Skin epidermis (tissue), 12 donors: ENCODE measurements around the gene KLHL13.
"Not testable (repeated sequence)": the region's sequence is repeated elsewhere in the genome, so short reads cannot be mapped to it uniquely, and the experiment has no call there.

Experiments used
- H3K27ac ChIP-seq, 21 experiments: fragments of 200-600 bp; sonication (generic) in 11 of 21; one replicate each; pipeline ENCODE4 v1.5.0; 2020; ENCODE audit warnings: mild to moderate bottlenecking in 3 of 21, inconsistent platforms in 2 of 21, moderate library complexity in 2 of 21
- H3K4me3 ChIP-seq, 7 experiments: fragments of 200-600 bp; sonication (generic) in 2 of 7; one replicate each; pipeline ENCODE4 v1.5.0; 2020; ENCODE audit warnings: inconsistent platforms in 2 of 7, mild to moderate bottlenecking in 2 of 7, moderate library complexity in 1 of 7

The KLHL13 gene

GRCh38 chrX:118088084-118088483 is 28.5 kb downstream of the KLHL13 start:
- no peak overlapping the region for H3K27ac ChIP-seq
- no peak overlapping the region for H3K4me3 ChIP-seq

DNA sequence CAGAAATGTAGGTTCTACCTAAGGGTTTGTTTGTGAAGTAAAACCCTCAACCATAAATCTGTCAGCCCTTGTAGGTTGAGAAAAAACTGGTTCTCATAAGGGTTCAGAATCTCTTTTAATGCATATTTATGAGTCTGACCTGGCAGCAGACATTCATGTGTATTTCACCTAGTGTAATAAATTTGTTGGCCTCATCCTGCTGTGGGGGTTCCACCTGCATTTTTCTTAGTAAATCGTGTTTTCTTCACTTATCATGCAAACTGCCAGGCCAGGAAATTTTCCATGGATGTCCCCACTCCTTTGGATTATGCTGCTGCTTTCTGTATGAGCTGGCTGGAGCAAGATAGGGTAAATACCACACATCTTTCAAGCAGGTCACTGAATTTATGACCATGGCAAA is 42.4 kb downstream of the KLHL13 start:
- no peak overlapping the region for H3K4me3 ChIP-seq
- H3K27ac ChIP-seq = no peak overlapping the region

GRCh38 chrX:118066867-118067515 is 49.6 kb downstream of the KLHL13 start:
- Histone ChIP-seq H3K4me3 (no peak overlapping the region), H3K27ac (no peak overlapping the region)

- Histone ChIP-seq H3K4me3 (no peak overlapping the region), H3K27ac (no peak overlapping the region)
These were observed 53.6 kb downstream of the KLHL13 start for GRCh38 chrX:118062817-118063615.

DNA sequence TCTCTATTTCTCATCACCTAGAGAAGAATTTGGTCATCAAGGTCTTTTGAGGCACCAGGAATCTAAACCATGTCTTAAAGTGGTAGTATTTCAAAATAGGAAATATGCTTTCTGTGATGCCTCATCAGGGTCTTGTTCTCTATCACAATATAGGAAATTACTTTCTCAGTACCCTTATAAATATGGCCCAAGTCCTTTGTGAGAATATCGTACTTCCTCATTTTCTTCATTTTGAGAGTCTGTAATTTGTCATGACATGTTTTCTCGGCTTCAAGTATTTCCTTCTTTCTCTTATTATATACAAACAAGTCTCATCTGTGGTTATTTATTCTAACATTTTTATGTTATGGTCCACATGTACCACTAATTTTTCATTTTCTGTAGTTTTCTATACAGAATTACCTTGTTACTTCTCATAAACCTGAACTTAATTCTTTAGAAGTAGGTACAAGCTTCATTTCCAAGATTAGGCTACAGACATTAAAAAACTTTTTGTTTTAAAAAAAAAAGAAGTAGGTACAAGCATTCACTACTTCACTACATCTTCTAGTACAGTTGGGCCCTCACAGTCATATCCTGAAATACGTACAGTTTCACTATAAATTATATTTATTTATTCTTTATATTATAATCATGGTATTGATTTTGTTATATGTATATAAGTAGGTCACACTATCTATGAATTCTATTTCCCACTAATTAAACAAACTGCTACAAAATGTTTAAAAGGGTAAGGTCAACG is 54.4 kb downstream of the KLHL13 start:
- Histone ChIP-seq H3K4me3 (no peak overlapping the region), H3K27ac (no peak overlapping the region)

GRCh38 chrX:118058924-118059323 is 57.7 kb downstream of the KLHL13 start:
- Histone ChIP-seq H3K27ac (no peak overlapping the region), H3K4me3 (no peak overlapping the region)

GRCh38 chrX:118056870-118057269 is 59.7 kb downstream of the KLHL13 start:
- Histone ChIP-seq H3K4me3 (no peak overlapping the region), H3K27ac (no peak overlapping the region)

DNA sequence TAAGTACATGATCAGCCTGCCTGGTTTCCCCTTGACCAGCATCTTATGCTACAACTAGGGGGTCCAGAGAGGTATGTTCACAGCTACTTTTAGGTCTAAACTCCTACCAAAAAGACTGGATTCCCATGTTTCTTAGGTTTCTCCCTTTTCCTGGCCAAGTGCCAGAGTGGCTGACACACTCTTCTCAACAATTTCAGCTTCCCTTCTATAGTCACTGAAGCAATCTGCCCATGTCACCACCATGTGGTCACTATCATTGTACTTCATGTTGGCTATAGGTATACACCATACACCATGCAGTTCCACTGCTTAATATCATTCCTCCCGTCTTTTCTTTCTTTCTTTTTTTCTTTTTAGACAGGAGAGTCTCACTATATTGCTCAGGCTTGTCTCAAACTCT is 66.9 kb downstream of the KLHL13 start:
- Histone ChIP-seq H3K4me3 (no peak overlapping the region), H3K27ac (no peak overlapping the region)

DNA sequence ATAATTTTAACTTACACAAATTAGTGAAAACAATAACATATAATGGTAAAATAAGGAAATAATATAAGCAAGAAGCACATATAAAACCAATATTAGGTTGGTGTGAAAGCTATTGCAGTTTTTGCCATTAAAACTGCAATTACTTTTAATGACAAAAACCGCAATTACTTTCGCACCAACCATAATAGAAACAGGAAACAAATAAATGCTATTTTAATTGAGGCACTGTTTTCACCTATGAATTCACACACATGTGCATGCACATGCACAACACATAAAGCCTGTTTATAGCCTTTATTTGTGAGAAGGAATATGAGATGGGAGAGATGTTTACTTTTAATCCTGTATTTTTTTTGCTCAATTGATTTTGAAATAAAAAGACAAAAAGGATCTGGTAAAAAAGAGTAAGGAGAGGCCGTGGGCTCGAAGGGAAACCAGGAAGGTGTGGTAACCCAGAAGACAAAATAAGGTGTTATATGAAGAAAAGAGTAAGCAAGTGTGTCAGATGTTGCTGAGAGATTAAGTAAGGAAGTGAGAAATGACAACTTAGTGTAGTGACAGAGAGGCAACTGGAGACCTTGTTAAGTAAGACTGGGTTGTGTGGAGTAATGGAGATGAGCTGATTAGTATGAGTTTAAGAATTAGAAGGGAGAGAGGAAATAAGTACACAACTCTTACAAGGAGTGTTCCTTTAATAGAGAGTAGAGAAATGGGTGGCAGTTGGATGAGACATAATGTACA is 69.0 kb downstream of the KLHL13 start:
- H3K4me3 ChIP-seq = no peak overlapping the region
- no peak overlapping the region for H3K27ac ChIP-seq

GRCh38 chrX:118039591-118039990 is 77.0 kb downstream of the KLHL13 start:
- Histone ChIP-seq H3K27ac (no peak overlapping the region), H3K4me3 (no peak overlapping the region)

GRCh38 chrX:118038614-118039365 is 77.8 kb downstream of the KLHL13 start:
- H3K4me3 ChIP-seq = no peak overlapping the region
- H3K27ac ChIP-seq = no peak overlapping the region

- Histone ChIP-seq H3K27ac (no peak overlapping the region), H3K4me3 (no peak overlapping the region)
These were observed 90.0 kb downstream of the KLHL13 start for GRCh38 chrX:118026631-118027030.

- Histone ChIP-seq H3K27ac (no peak overlapping the region), H3K4me3 (no peak overlapping the region)
These were observed 91.4 kb downstream of the KLHL13 start for GRCh38 chrX:118025226-118025625.

DNA sequence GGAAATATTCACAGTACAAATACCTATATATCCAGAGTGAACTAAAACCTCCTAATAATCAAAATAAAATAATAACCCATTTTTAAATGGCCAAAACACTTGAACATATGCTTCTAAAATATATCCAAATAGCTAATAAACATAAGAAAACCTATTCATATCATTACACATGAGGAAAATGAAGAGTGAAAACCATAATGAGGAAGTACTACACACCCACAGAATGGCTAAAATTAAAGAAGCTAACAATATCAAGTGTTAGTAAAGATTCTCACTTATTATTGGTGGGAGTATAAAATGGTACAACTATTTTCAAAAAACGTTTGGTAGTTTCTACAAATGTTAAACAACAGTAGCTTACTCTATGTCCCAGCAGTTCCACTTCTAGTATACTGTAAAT is 92.1 kb downstream of the KLHL13 start:
- Histone ChIP-seq H3K4me3 (no peak overlapping the region), H3K27ac (no peak overlapping the region)

GRCh38 chrX:118022753-118023152 is 93.9 kb downstream of the KLHL13 start:
- H3K27ac ChIP-seq = no peak overlapping the region
- no peak overlapping the region for H3K4me3 ChIP-seq

DNA sequence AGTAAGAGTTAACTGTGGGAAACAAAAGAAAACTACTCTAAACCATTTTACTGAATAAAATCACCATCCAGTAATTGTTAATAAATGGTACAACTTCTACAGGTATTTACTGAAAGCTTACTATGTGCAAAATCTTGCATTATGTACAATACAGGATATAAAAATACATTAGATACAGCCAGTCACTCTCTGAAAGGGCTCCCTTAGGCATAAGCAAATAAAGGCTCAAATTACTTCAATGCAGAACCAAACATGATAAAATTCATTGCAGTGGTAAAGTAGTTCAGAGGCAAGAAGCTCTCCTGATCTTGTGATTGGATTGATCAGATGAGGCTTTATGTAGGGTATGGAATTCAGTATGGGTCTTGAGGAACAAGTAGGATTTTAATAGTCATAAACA is 100.2 kb downstream of the KLHL13 start:
- H3K4me3 ChIP-seq = no peak overlapping the region
- H3K27ac ChIP-seq = no peak overlapping the region

DNA sequence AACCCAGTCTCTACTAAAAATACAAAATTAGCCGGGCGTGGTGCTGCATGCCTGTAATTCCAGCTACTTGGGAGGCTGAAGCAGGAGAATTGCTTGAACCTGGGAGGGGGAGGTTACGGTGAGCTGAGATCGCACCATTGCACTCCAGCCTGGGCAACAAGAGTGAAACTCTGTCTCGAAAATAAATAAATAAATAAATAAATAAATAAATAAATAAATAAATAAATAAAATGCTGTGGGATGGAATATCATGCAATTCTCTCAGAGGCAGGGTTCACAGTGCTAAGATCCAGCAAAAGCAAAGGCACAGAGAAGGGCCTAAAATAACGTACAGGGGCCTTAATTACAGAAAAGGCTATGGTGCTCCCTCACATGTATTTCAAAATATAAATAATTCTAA is 114.2 kb downstream of the KLHL13 start:
- not testable (repeated sequence) for H3K27ac ChIP-seq, H3K4me3 ChIP-seq

DNA sequence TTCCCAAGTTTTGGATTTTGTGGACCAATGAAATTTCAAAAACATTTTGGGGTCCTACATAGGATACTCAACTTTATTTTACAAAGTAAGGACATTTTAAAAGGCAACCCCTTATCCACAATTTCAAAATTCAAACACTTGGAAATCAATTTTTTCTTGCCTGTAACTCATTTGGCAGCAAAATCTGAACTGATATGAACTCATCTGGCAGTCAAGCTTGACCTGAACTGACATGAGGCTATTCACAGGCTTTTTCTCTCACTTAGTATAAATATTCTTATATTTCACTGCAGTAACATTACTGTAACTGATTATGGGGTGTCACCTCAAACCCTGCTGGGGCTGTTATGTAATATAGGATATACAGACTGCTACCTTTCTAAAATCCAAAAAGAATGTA is 116.1 kb downstream of the KLHL13 start:
- no peak overlapping the region for H3K27ac ChIP-seq
- no peak overlapping the region for H3K4me3 ChIP-seq

DNA sequence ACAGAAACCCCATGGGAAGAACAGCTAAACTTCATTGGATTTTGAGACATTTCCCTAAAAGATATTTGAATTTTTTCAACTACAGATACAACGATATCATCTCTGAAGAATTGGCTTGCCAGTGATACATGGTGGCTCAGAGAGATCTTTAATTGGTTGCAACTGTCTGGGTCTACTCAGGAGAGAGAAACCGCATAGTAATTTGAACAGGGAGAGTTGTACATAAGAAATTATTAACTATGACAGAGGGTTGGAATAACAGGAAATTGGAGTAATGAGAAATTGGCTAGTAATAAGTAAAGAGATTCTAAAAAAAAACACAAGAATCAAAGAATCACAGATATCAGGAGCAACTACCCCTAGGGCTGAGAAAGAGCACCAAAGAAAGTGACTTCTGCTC is 118.4 kb downstream of the KLHL13 start:
- Histone ChIP-seq H3K4me3 (no peak overlapping the region), H3K27ac (no peak overlapping the region)
